NCI-H2171 treated with DMSO at 0.1 percent for 48 hours (cell line): ENCODE measurements around the gene CCPG1.

Source experiments
- DNase-seq: peaks from one replicate; lab custom pipeline; 2025; lab: John Stamatoyannopoulos, UW

Gene CCPG1

DNA sequence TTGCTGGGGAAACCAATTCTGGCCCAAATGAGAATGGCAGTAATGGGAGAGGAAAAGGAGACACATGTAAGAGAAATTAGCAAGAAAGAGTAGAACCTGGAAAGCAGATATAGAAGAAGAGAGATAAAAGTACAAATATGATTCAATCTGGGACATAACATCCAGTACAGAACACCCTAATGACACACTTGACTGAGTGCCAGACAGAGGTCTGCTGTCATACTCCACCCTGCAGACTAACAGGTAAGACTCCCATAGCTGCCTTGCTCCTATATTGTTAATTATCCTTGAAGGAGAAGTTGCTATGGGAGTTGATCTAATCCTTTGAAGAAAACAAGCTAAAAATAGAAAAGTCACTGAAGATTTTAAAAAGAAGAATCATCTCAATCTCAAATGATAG lies 21.1 kb downstream of the CCPG1 start:
- no peak for DNase-seq

DNA sequence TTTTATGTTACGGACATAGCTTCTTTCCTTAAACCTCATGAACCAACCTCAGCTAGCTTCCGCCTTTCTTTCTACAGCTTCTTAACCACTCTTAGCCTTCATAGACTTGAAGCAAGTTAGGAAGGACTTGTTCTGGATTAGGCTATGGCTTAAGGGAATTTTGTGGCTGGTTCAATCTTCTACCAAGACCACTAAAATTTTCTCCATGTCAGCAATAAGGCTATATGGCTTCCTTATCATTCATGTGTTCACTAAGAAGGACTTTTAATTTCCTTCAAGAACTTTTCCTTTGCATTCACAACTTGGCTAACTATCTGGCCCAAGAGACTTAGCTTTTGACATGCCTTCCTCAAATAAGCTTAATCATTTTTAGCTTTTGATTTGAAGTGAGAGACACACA lies 24.5 kb downstream of the CCPG1 start:
- no peak for DNase-seq

DNA sequence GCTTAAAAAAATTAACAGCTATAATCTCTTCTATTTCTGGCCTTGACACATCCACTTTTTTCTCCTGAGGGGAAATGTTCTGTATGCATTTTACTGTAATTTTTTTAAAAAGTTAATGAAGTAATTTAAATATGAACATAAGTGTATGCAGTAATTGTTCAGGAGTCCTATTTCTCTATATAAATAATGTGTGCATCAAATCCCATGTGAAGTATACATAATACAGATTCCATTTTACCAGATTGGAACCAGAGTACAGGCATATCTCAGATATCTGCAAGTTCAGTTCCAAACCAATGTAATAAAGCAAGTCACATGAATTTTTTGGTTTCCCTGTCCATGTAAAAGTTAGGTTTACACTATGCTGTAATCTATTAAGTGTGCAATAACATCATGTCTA lies 26.6 kb downstream of the CCPG1 start:
- DNase-seq = no peak

DNA sequence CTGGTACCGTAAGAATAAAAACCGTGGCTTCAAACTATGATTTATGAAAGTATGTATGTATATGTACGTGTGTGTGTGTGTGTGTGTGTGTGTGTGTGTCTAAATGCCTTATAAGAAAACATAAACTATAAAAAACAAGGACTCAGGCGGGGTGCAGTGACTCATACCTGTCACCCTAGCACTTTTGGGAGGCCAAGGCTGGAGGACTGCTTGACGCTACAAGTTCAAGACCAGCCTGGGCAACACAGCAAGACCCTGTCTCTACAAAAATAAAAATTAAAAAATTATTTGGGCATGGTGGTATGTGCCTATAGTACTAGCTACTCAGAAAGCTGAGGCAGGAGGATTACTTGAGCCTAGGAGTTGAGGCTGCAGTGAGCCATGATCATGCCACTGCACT lies 29.1 kb downstream of the CCPG1 start:
- no peak for DNase-seq

DNA sequence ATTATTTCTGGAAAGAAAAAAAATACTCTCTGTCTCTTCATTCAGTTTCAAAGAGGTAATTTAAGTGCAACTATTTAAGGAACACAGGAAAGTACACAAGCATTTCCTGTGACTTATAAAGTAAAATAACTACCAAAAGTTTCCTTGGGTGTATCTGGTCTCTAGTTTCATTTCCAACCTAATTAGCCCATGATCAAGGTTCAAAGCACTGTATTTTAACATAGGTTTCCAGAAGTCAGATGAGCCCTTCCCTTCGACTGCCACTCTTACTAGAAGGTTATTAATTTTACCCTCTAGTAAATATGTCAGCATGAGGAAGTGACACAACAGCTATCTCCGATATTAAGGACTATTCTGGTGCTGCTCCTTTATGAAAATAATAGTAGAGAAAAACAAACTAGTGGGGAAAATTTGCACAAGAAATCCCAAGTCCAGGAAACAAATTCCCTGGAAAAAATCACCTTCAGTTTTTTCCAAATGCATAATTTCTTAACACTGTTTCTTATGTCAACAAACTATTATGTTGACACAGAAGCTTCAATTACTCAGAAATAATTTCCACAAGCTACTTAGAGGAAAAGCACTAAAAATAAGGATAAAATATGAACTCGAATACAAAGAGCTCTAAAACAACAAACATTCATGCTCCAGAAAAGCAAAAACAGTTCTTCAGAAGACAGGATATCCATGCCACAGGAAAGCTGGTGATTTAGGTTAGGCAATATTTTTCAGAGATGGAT lies 35.3 kb downstream of the CCPG1 start:
- no peak for DNase-seq

DNA sequence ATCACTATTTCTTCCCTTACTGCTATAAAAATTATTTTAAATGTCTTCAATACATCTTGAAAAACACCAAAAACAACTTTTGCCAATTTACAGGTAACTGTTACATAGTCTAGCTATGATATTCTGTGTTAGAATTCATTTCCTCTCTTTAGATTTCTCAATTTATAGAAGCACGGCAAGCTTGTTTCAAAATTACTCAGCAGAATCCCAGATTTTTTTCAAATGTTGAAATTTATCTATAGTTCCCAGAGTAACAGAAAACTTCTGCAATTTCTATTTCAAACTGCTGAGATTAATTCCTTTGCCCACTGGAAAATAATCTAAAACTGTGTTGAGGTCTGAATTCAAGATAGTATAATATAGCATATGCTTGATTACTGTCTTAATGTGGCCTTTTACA lies 41.2 kb downstream of the CCPG1 start:
- no peak for DNase-seq

DNA sequence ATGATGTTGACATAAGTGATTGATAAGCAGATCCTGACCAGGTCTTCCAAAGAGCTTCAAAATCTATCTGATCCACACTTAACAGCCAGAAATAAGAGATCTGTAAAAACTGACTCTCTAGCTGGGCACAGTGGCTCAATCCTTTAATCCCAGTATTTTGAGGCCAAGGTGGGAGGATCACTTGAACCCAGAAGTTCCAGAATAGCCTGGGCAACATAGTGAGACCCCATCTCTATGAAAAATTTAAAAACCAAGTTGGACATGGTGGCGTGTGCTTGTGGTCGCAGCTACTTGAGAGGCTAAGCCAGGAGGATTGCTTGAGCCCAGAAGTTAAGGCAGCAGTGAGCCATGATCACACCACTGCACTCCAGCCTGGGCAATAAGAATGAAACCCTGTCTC lies 45.5 kb downstream of the CCPG1 start:
- no peak for DNase-seq

DNA sequence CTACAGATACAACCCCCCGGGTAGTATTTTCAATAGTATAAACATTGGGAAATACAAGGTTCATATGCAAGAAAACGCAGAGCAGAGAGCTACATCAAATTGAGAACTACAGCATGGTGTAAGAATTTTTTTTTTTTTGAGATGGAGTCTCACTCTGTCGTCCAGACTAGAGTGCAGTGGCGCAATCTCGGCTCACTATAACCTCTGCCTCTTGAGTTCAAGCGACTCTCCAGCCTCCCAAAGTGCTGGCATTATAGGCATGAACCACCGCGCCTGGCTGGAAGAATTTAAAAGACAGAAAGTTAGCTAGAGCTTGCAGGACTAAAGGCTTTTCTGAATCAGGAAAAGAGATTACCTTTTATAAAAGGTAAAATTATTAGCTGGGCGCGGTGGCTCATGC lies 47.1 kb downstream of the CCPG1 start:
- DNase-seq = no peak

DNA sequence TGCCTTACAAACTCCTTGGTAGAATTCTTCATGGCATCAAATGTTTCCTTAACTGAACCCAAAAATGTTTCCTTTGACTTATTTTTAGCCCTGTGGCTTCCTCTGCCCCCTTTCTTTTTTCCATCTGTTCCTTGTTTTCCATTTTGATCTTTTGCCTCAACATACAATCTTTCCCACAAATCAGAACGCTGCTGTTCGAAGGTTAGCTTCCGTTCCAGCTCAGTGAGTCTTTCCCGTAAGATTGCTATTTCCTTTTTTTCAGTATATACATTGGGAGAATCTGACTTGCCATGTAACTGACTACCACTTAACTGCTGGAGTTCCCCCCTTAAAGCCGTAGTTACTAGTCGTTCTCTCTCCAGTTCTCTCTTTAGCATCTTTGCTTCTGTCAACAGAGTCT lies 47.9 kb downstream of the CCPG1 start:
- no peak for DNase-seq

DNA sequence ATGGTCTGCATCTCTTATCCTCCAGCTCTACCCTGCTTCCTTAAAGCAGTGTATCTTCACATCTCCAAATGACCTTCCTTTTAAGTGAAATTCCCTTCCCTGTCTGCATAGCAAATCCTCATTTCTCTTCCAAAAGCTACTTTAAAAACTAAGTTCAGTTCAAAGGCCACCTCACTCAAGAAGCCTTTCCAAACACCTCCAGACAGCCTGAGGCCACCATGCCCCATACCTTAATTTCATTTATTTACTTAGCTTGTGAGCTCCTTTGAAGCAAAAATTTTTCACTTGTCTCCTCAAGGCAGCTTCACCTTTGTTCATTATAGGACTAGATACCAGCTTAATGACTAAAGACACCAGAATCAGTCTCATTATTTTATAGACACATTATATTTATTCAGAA lies 49.7 kb downstream of the CCPG1 start:
- no peak for DNase-seq

DNA sequence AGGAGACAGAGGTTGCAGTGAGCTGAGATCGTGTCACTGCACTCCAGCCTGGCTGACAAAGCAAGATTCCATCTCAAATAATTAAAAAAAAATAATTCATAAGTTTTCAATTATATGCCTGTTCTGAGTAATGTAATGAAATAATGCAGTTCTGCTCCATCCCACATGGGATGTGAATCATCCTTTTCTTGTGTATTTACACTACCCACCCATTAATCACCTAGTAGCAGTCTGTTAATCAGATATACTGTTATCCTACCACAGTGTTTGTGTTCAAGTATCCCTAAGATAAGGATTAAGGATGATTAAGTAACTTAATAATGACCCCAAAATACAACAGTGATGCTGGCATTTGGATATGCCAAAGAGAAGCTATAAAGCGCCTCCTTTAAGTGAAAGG lies 50.4 kb downstream of the CCPG1 start:
- DNase-seq = no peak

DNA sequence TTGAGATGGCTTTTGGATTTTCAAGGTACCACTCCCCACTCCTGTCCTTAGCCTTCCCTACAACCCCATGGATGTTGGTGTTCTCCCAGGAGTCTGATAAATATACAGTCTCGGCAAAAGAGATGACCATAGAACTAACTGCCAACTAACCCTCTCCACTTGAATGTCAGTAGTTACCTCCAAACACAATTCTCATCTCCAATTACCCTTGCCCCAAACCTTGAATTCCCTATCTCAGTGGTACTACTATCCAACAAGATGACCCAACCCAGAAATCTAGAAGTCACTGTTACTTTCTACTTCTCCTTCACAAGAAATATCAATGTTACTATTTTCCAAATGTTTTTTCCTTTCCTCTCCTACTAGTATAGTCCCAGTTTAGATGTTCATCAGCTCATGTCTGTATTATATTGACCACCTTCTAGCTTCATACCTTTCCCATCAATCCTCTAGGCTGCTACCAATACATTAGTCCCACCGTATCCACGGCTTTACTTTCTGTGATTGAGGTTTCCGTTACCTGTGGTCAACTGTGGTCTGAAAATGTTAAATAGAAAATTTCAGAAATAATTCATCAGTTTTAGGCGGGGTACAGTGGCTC lies 51.1 kb downstream of the CCPG1 start:
- no peak for DNase-seq

DNA sequence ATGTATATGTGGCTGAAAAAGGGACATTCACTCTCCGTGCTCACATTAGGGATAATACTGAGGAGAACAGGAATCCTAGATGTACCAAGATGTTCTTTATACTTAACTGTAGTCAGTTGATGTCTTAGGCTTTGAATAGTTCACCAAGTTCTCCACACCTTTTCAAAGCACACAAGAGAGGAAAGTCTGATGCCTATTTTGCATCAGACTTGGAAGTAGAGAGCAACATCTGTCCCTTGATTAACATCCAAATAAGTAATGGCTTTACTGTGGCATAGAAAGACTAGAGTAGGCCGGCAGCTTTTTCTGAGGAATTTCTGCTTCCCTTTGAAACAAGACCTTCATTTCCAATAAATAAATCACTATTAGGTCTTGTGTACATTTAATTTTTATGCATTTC lies 55.1 kb downstream of the CCPG1 start:
- DNase-seq = no peak

DNA sequence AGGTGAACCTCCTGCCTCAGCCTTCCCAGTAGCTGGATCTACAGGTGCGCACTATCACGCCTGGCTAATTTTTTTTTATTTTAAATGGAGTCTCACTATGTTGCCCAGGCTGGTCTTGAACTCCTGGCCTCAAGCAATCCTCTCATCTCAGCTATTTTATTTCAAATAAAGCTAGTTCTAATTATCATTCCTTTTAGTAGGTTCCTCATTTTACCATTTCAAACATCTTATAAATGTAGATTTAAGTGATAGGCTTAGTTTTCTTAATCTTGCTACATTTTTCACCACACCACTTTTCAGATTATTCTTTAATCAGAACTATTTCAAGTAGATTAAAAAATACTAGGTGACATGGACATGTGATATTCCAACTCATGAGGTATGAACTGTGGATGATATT lies 58.9 kb downstream of the CCPG1 start:
- DNase-seq = no peak

DNA sequence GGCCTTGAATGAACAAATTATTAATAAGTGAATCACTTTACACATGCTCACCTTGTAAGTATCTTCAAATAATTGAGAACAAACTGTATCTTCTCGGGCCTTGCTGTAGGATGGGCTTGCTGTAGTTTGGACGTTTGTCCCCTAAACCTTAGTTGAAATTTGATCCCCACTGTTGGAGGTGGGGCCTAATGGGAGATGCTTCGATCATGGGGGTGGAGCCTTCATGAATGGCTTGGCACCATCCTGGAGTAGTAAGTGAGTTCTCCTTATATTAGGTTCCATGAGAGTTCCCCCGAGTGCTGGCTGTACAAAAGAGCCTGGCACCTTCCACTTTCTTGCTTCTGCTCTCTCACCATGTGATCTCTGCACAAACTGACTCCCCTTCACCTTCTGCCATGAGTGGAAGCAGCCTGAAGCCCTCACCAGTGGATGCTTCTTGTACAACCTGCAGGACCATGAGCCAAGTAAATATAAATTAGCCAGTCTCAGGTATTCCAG lies 59.8 kb downstream of the CCPG1 start:
- no peak for DNase-seq

DNA sequence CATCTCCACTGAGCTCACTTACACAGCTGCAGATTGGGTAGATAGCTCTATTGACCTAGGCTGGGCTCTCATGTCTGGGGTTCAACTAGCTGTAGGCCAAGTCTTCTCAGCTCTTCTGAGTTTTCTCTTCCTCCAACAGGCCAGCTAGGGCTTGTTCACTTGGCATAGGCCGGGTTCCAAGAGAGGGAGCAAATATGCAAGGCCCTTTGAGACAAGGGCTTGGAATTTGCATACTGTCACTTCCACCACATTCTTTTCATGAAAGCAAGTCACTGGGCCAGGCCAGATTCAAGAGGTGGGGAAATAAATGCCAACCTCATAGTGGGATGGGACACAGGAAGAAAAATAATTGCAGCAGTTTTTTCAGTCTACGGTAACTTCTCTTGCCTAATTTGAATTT lies 64.0 kb downstream of the CCPG1 start:
- no peak for DNase-seq

DNA sequence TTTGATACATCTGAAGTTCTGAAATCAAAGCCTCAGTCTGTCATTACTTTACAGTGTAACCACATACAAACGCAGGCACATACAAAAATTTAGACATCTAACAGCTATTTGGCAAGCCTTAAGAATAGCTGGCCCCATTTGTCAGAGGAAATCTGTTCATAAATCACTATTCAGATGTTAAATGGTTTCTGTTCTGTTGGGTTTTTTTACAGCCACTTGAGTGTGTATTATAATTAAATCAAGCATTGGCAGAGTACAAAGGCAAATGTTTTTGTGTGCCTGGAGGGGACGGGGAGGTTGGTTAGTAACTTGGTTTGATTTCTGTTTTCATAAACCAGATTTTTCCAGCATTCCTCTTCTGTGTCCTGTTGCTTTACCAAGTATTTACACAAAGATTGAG lies 65.0 kb downstream of the CCPG1 start:
- peak; percentile 60 for DNase-seq

DNA sequence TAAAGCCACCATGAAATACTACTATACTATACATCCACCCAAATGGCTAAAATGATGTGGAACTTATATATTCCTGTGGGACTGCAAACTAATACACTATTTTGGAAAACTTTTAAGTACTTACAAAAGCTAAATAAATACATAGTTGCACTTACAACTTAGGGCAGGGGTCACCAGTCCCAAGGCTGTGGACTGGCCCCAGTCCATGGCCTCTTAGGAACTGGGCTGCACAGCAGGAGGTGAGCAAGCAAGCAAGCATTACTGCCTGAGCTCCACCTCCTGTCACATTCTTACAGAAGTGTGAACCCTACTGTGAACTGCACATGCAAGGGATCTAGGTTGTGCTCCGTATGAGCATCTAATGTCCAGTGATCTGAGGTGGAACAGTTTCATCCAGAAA lies 71.0 kb downstream of the CCPG1 start:
- DNase-seq = no peak

DNA sequence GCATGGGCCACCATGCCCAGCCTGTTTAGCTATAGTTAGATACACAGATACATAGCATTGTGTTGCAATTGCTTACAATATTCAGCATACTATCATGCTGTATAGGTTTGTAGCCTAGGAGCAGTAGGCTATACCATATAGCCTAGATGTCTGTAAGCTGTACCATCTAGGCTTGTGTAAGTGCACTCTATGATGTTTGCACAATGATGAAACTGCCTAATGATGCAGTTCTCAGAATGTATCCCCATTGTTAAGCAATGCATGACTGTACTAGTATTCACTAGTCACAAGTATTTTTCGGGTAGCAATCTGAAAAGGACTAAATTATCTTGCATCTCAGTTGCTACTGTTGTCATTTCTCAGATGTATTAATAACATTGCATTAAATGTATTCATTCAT lies 73.2 kb downstream of the CCPG1 start:
- no peak for DNase-seq

DNA sequence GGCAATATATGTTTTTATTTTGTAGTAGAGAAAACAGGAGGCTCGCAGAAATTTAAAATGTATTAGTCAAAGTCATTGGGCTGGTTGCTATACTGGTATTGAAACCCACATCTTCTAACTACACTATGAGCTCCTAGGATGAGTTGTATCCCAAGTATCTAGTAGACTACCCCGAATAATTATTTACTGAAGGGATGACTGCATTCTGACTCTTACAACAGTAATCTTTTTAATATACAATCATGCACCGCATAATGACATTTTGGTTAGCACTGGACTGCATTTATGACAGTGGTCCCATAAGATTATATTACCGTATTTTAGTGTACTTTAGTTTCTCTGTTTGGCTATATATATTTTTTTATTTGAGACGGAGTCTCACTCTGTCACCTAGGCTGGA lies 73.8 kb downstream of the CCPG1 start:
- no peak for DNase-seq

DNA sequence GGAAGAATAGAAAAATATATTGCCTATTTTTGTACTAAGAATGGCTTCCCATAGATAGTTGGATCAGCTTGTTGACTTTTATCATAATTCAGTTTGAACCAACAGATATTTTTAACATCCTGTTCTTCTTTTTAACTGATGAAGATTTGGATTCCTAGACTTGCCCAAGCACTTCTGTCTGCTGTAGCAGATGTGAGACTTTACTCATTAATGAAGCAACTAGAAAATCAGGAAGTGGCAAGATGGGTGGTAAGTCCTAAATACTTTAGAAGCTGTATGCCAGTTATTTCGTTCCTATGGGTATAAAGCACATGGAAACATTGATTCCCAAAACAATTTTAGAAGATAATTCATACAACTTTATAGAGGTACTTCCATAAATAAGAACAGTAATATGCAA lies 80.8 kb downstream of the CCPG1 start:
- no peak for DNase-seq

DNA sequence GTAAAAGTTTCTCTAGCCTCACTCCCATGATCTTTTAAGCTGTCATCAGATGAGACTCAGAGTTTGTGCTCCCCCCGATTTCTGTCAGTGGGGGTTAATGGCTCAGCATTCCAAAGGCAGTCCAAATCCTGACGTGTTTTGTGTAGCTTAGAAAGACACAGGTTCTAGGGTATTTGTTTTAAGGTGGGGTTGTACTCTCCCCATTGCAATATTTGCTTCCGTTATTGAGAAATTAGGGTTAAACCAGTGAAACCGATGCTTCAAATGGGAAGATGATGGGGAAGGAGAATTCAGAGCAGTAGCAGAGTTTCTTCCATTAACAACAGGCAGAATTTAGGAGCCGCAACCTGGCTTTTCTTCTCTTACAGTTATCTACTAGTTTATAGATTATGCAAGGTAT lies 85.7 kb downstream of the CCPG1 start:
- no peak for DNase-seq

DNA sequence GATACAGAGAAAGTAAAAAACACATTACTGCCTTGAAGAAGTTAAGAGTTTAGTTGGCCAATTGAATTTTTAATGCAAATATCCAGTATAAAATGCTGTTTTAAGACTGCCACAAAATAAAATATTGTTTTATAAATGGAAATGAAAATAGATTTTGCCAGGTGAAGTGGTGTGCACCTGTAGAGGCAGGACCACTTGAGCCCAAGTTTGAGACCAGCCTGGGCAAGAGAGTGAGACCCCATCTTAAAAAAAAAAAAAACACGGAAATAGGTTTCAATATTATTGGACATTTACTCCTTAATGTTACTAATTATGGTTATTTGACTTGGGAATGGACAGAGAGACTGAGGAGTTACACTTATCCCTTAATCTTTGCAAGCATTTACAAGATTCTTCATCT lies 87.2 kb downstream of the CCPG1 start:
- no peak for DNase-seq

DNA sequence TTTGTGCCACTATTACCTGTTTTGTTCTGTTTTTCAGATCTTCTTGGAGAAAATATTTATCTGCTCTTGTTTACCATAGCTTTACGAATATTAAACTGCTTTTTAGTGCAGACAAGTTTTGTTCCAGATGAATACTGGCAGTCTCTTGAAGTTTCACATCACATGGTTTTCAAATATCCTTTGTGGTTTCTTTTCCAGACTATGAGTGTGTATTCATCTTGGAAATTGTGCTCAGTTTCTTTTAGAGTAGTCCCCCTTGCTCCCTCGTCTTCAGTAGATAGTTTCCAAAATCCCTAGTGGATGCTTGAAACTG lies 88.0 kb downstream of the CCPG1 start:
- no peak for DNase-seq
